ENCODE data around the gene FBXO17.
"Not testable (repeated sequence)": the region's sequence is repeated elsewhere in the genome, so short reads cannot be mapped to it uniquely, and the experiment has no call there.

Gene FBXO17

GRCh38 chr19:38978326-38978689 lies 2.8 kb upstream of the FBXO17 start:
- no peak for DNase-seq

- no peak for DNase-seq
Observed at GRCh38 chr19:38977445-38978325, 2.1 kb upstream of the FBXO17 start.

GRCh38 chr19:38975861-38976271 lies 324 bp upstream of the FBXO17 start:
- DNase-seq, result no peak

GRCh38 chr19:38974624-38975213 lies 823 bp downstream of the FBXO17 start:
- no peak for DNase-seq

- no peak for DNase-seq
Observed at GRCh38 chr19:38971672-38972071, 3.9 kb downstream of the FBXO17 start.

- no peak for DNase-seq
Observed at GRCh38 chr19:38970664-38971532, 4.6 kb downstream of the FBXO17 start.

- not testable (repeated sequence) for DNase-seq
Observed at GRCh38 chr19:38966149-38966548, 9.4 kb downstream of the FBXO17 start.

GRCh38 chr19:38964738-38965137 lies 10.8 kb downstream of the FBXO17 start:
- no peak for DNase-seq

- DNase-seq, result no peak
Observed at GRCh38 chr19:38959618-38960017, 15.9 kb downstream of the FBXO17 start.

- no peak for DNase-seq
Observed at GRCh38 chr19:38958301-38958700, 17.2 kb downstream of the FBXO17 start.

- no peak for DNase-seq
Observed at GRCh38 chr19:38956264-38956663, 19.3 kb downstream of the FBXO17 start.

- no peak for DNase-seq
Observed at GRCh38 chr19:38953677-38954076, 21.9 kb downstream of the FBXO17 start.

- DNase-seq, result peak; percentile 80
Observed at GRCh38 chr19:38952395-38953165, 23.0 kb downstream of the FBXO17 start.

GRCh38 chr19:38951187-38951586 lies 24.4 kb downstream of the FBXO17 start:
- DNase-seq, result no peak

- peak; percentile 17 for DNase-seq
Observed at GRCh38 chr19:38949580-38950367, 25.8 kb downstream of the FBXO17 start.

- DNase-seq, result no peak
Observed at GRCh38 chr19:38946229-38947010, 29.1 kb downstream of the FBXO17 start.

GRCh38 chr19:38945562-38946228 lies 29.8 kb downstream of the FBXO17 start:
- DNase-seq, result no peak

- no peak for DNase-seq
Observed at GRCh38 chr19:38944981-38945506, 30.5 kb downstream of the FBXO17 start.

- DNase-seq, result no peak
Observed at GRCh38 chr19:38942471-38943181, 32.9 kb downstream of the FBXO17 start.
